Measurements from ENCODE around the gene HOXA11. TPM values are rescaled to one million over a fixed set of nuclear protein-coding genes. Genes with fewer than 3 reads are reported as not detected.

The HOXA11 gene
- total RNA-seq, 1 donor from 2014 or later: not detected

DNA sequence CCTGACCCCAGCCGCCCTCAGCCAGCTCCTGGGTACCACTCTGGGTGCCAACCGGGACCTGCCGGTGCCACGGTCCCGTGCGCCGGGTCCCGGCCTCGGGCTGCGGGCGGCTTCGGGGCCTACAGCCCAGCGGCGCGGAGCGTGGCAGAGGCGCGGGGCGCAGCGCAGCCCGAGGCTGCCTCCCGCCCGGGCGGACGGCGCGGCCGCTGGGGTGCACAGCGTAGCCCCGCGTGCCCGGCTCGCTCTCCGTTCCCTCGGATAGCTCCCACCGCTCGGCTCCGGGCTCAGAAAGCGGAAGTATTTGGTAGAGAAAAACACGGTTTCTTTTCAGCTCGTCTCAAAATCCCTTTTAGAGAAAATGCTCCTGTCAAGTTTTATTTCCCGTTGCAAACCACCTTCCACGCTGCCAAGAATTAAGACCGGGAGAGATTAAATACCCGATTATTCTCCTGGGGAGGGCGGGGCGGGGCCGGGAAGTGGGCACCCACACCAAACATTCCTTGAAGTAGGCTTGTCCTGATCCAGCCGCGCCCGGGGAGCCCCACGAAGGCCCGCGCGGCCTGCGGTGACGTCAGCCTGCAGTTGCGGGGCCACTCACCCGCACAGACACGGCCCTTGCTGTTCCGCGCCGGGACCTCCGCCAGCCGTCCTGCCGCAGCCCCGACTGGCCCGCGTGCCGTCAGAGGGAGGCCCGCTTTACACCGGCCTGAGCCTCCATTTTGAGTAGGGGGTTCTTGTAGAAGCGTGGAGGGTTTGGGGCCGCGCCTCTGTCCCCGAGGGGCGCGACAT is 7.7 kb upstream of the HOXA11 start:
- H3K36me3 ChIP-seq (ENCODE audit: control insufficient read depth, insufficient read depth, low read length): no peaks in the 10 kb centered on the region
- H3K4me3 ChIP-seq (ENCODE audit: low read depth, low read length): no peak overlapping the region
- DNase-seq (ENCODE audit: low read depth): no peak
- no peak for FAIRE-seq
- H3K27me3 ChIP-seq (ENCODE audit: control insufficient read depth, insufficient read depth, low read length): peaks cover 74% of the 10 kb centered on the region
- TF ChIP-seq CTCF (IDR thresholded peaks at IDR 0.05; ENCODE audit: insufficient read depth, low read length, severe bottlenecking): no peak

- Histone ChIP-seq H3K36me3 (ENCODE audit: control insufficient read depth, insufficient read depth, low read length) (no peaks in the 10 kb centered on the region), H3K27me3 (ENCODE audit: control insufficient read depth, insufficient read depth, low read length) (peaks cover 76% of the 10 kb centered on the region), H3K4me3 (ENCODE audit: low read depth, low read length) (no peak overlapping the region)
- FAIRE-seq (no peak), DNase-seq (ENCODE audit: low read depth) (no peak)
- TF ChIP-seq CTCF (IDR thresholded peaks at IDR 0.05; ENCODE audit: insufficient read depth, low read length, severe bottlenecking): no peak
Observed at GRCh38 chr7:27191833-27192545, 7.0 kb upstream of the HOXA11 start.

- FAIRE-seq (no peak), DNase-seq (ENCODE audit: low read depth) (no peak)
- no peaks in the 10 kb centered on the region for H3K36me3 ChIP-seq (ENCODE audit: control insufficient read depth, insufficient read depth, low read length)
- peaks cover 78% of the 10 kb centered on the region for H3K27me3 ChIP-seq (ENCODE audit: control insufficient read depth, insufficient read depth, low read length)
- no peak for TF ChIP-seq CTCF (IDR thresholded peaks at IDR 0.05; ENCODE audit: insufficient read depth, low read length, severe bottlenecking)
- H3K4me3 ChIP-seq (ENCODE audit: low read depth, low read length): no peak overlapping the region
Observed at GRCh38 chr7:27191161-27191731, 6.2 kb upstream of the HOXA11 start.

DNA sequence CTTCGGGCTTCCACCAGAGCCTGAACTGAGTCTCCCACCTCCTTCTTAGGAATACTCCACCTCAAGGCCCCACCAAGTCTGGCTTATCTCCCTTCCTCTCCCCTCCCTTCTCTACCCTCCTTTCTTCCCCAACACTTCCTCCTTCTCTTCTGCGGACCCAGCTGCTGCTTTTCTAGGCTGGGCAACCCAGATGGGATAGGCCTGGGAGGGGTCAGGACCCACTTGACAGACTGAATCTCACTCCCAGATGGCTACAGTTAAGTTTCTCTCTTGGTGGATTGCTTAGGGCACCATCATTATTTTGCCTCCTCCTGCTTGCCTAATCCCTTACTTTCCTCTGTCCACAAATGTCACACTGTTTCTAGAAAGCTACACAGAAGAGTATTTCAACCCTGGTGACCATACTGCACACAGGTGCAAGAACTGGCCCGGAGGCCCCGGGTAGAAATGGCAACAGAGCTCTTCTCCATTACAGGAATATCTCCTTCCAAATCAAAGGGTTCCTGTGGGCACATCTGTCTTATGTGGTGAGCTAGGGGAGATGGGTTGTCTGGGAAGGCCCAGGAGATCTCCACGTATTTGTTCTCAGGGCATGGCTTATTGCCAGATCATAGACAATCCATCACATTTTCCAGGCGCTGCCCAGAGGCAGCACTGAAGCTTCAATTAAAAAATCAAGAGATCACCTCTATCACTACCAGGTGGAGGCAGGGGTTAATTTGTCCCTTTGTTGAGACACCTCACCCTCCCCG is 5.1 kb upstream of the HOXA11 start:
- no peak for DNase-seq (ENCODE audit: low read depth)

More for the DNA sequence above, 5.1 kb upstream of the HOXA11 start:
- no peak for TF ChIP-seq CTCF (IDR thresholded peaks at IDR 0.05; ENCODE audit: insufficient read depth, low read length, severe bottlenecking)
- Histone ChIP-seq H3K36me3 (ENCODE audit: control insufficient read depth, insufficient read depth, low read length) (no peaks in the 10 kb centered on the region), H3K4me3 (ENCODE audit: low read depth, low read length) (no peak overlapping the region), H3K27me3 (ENCODE audit: control insufficient read depth, insufficient read depth, low read length) (peaks cover 87% of the 10 kb centered on the region)
- FAIRE-seq: no peak

Data from bronchial epithelial cell (primary cell).